ENCODE measurements around the gene AQP6. TPM values are rescaled to one million over a fixed set of nuclear protein-coding genes. Genes with fewer than 3 reads are reported as not detected.

AQP6 gene
- total RNA-seq, 1 experiment from 2014 or later, result 0.31 TPM

GRCh38 chr12:49961111-49961922 lies 11.4 kb upstream of the AQP6 start, which contains the start of gene AQP5:
Gene AQP5, plus strand, starts transcription at chr12:49961872. Its CDS starts 146 bp downstream, at chr12:49962018.
- Histone ChIP-seq H3K4me1 (ENCODE audit: control insufficient read depth, insufficient read depth, low read length) (peaks cover 33% of the 10 kb centered on the region), H3K4me3 (ENCODE audit: low read depth in 2 of 2, low read length in 2 of 2) (no peak within 1 kb of the TSS), H3K27ac (ENCODE audit: low read length) (peak within 1 kb of the TSS; percentile 80), H3K36me3 (ENCODE audit: control insufficient read depth, insufficient read depth, low read length) (no peaks in the 10 kb centered on the region), H3K9me3 (ENCODE audit: control insufficient read depth, insufficient read depth, low read depth, low read length) (no peaks in the 10 kb centered on the region), H3K27me3 (ENCODE audit: control insufficient read depth, insufficient read depth, low read length) (no peaks in the 10 kb centered on the region)
- intact Hi-C loops (cut with micrococcal nuclease; ENCODE audit: unreplicated experiment), result no loop called here
- ChIA-PET CTCF (interaction anchor here (0.6 kb wide), 1 partner anchor 117 kb away, joined by 3 read pairs; no protein-coding TSS in a partner anchor), POLR2A (interaction anchor here (0.6 kb wide), 1 partner anchor 62 kb away, joined by 4 read pairs; no protein-coding TSS in a partner anchor)
- DNase-seq (ENCODE audit: low read depth, low spot score) (no peak), ATAC-seq (no peak)
- TF ChIP-seq TCF7L2 (IDR thresholded peaks at IDR 0.05; ENCODE audit: low read depth, low read length) (no peak), SIN3A (IDR thresholded peaks at IDR 0.05; ENCODE audit: borderline replicate concordance, insufficient read depth, low read depth, low read length) (no peak), POLR2AphosphoS5 (IDR thresholded peaks at IDR 0.05; ENCODE audit: low read depth, low read length) (no peak), REST (IDR thresholded peaks at IDR 0.05; ENCODE audit: insufficient read depth in 1 of 2, low read depth in 2 of 2, low read length in 1 of 2) (no peak), CTCF (IDR thresholded peaks at IDR 0.05) (no peak)
- in situ Hi-C loops (cut with HindIII; ENCODE audit: low pct_unique_long_range_greater_than_20kb, low sequenced_read_pairs), result no loop called here
- BruUV-seq (replicated peaks), result no TSS peak

- in situ Hi-C loops (cut with HindIII; ENCODE audit: low pct_unique_long_range_greater_than_20kb, low sequenced_read_pairs) (no loop called here), intact Hi-C loops (cut with micrococcal nuclease; ENCODE audit: unreplicated experiment) (no loop called here)
- no peaks in the 10 kb centered on the region for H3K27me3 ChIP-seq (ENCODE audit: control insufficient read depth, insufficient read depth, low read length)
- no TSS peak for BruUV-seq (replicated peaks)
- ATAC-seq, result no peak
- H3K27ac ChIP-seq (ENCODE audit: low read length), result no peak overlapping the region
- DNase-seq (ENCODE audit: low read depth, low spot score), result no peak
- no peaks in the 10 kb centered on the region for H3K36me3 ChIP-seq (ENCODE audit: control insufficient read depth, insufficient read depth, low read length)
- ChIA-PET POLR2A (interaction anchor here (0.6 kb wide), 1 partner anchor 942 kb away, joined by 3 read pairs; no protein-coding TSS in a partner anchor), CTCF (interaction anchor here (1.0 kb wide), 1 partner anchor 94 kb away, joined by 6 read pairs; no protein-coding TSS in a partner anchor)
- H3K4me1 ChIP-seq (ENCODE audit: control insufficient read depth, insufficient read depth, low read length), result peaks cover 33% of the 10 kb centered on the region
- no peak for TF ChIP-seq SIN3A (IDR thresholded peaks at IDR 0.05; ENCODE audit: borderline replicate concordance, insufficient read depth, low read depth, low read length)
- TF ChIP-seq POLR2AphosphoS5 (IDR thresholded peaks at IDR 0.05; ENCODE audit: low read depth, low read length), result no peak
- TF ChIP-seq REST (IDR thresholded peaks at IDR 0.05; ENCODE audit: insufficient read depth in 1 of 2, low read depth in 2 of 2, low read length in 1 of 2), result no peak
- TF ChIP-seq CTCF (IDR thresholded peaks at IDR 0.05), result no peak
- no peak for TF ChIP-seq TCF7L2 (IDR thresholded peaks at IDR 0.05; ENCODE audit: low read depth, low read length)
- no peak overlapping the region for H3K4me3 ChIP-seq (ENCODE audit: low read depth in 2 of 2, low read length in 2 of 2)
- H3K9me3 ChIP-seq (ENCODE audit: control insufficient read depth, insufficient read depth, low read depth, low read length), result no peaks in the 10 kb centered on the region
Measured at GRCh38 chr12:49961993-49962764, 10.6 kb upstream of the AQP6 start.

All from Panc1 (cell line).